HEK293T (cell line): ENCODE data around the gene PPM1L.
"Not testable (repeated sequence)": the region's sequence is repeated elsewhere in the genome, so short reads cannot be mapped to it uniquely, and the experiment has no call there.

ENCODE experiments used
- ARNT ChIP-seq: fragments of 450-650 bp; IDR thresholded peaks from 2 replicates; pipeline ENCODE4 v1.6.1; 2017; ENCODE audit warnings: mild to moderate bottlenecking
- BHLHE40 ChIP-seq: fragments of 450-650 bp; IDR thresholded peaks from 2 replicates; pipeline ENCODE4 v1.6.1; 2016; ENCODE audit warnings: mild to moderate bottlenecking, moderate library complexity, borderline replicate concordance
- FOXA1 ChIP-seq: fragments of 450-650 bp; IDR thresholded peaks from 2 replicates; pipeline ENCODE4 v1.6.1; 2016; ENCODE audit warnings: mild to moderate bottlenecking
- FOXM1 ChIP-seq: fragments of 450-650 bp; IDR thresholded peaks from 2 replicates; pipeline ENCODE4 v1.6.1; 2017; ENCODE audit warnings: mild to moderate bottlenecking, borderline replicate concordance
- L3MBTL2 ChIP-seq: fragments of 450-650 bp; conservative IDR thresholded peaks from 2 replicates; pipeline ENCODE4 v1.6.1; 2016; ENCODE audit warnings: mild to moderate bottlenecking
- LEF1 ChIP-seq: fragments of 450-650 bp; IDR thresholded peaks from 2 replicates; pipeline ENCODE4 v1.6.1; 2017; ENCODE audit warnings: mild to moderate bottlenecking, borderline replicate concordance
- PKNOX1 ChIP-seq: fragments of 450-650 bp; IDR thresholded peaks from 2 replicates; pipeline ENCODE4 v1.6.1; 2016
- SP1 ChIP-seq: fragments of 450-650 bp; IDR thresholded peaks from 2 replicates; pipeline ENCODE4 v1.6.1; 2017
- SUZ12 ChIP-seq: fragments of 450-650 bp; IDR thresholded peaks from 2 replicates; pipeline ENCODE4 v1.6.1; 2016; ENCODE audit warnings: mild to moderate bottlenecking

GRCh38 chr3:160983900-160984299 is 227.9 kb downstream of the PPM1L start:
- not testable (repeated sequence) for TF ChIP-seq SP1, BHLHE40, PKNOX1, FOXM1, ARNT, FOXA1, SUZ12, LEF1, L3MBTL2
